ENCODE results near the gene SLC44A5. TPM values are rescaled to one million over a fixed set of nuclear protein-coding genes. Genes with fewer than 3 reads are reported as not detected.

Gene SLC44A5
- total RNA-seq, 2 donors from 2014 or later = 1.2 to 2.0 TPM

DNA sequence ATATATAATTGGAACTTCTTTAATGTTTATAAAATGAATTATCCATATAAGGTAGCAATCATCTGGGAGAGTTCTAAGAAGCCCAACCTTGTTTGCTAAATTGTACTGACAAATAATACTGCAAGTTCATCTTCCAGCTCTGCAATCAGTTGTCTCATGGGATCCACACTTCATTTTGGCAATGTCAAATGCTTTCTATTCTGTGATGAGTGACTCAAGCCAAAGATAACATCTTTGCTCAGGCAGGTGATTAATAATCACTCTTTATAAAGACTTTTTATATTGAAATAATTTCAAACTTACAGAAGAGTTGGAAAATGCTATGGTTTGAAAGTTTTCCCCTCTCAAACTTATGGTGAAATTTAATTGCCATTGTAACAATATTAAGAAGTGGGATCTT is 67.2 kb downstream of the SLC44A5 start:
- TF ChIP-seq, protein P1, sequence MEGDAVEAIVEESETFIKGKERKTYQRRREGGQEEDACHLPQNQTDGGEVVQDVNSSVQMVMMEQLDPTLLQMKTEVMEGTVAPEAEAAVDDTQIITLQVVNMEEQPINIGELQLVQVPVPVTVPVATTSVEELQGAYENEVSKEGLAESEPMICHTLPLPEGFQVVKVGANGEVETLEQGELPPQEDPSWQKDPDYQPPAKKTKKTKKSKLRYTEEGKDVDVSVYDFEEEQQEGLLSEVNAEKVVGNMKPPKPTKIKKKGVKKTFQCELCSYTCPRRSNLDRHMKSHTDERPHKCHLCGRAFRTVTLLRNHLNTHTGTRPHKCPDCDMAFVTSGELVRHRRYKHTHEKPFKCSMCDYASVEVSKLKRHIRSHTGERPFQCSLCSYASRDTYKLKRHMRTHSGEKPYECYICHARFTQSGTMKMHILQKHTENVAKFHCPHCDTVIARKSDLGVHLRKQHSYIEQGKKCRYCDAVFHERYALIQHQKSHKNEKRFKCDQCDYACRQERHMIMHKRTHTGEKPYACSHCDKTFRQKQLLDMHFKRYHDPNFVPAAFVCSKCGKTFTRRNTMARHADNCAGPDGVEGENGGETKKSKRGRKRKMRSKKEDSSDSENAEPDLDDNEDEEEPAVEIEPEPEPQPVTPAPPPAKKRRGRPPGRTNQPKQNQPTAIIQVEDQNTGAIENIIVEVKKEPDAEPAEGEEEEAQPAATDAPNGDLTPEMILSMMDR (IDR thresholded peaks at IDR 0.05) = no peak
- Histone ChIP-seq H3K36me3 (no peaks in the 10 kb centered on the region), H3K4me3 (no peak overlapping the region), H3K4me1 (no peaks in the 10 kb centered on the region), H3K27me3 (no peaks in the 10 kb centered on the region), H3K27ac (no peak overlapping the region), H3K9me3 (no peaks in the 10 kb centered on the region)
- no peak for DNase-seq (ENCODE audit: low spot score)

DNA sequence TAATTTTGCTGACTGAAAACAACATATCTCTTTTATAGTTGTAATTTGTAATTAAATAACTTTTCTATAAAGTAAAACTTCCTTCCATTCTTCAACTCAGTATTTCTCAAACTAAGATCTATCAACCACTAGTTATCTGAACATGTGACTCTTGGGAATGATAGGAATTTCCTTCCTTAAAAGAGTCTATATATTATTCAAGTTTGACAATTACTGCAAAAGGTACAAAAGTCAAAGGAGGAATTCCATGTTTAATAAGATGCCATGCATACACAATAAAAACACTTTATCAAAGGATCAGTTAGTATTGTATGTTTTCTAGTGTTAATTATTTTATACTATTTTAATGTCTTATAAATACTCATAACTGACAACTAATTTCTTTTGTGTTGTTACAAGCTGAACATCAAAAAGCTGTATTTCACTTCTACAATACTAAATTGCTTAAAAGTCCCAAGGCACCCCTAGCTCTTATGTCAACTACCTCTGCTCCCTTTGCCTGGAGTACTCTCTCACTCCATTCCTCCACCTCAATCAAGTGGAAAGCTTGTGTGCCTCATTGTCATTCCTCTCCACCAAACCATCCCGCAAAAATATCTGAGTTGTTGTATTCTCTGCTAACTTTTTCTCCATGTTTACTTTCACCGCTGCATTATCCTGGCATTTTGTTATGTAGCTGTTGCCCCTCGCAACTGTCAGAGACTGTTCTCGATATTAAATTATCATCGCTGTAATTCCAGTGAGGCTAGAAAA is 67.9 kb downstream of the SLC44A5 start:
- Histone ChIP-seq H3K36me3 (no peaks in the 10 kb centered on the region), H3K4me1 (no peaks in the 10 kb centered on the region), H3K27me3 (no peaks in the 10 kb centered on the region), H3K9me3 (no peaks in the 10 kb centered on the region), H3K27ac (no peak overlapping the region), H3K4me3 (no peak overlapping the region)
- TF ChIP-seq, protein P1 (IDR thresholded peaks at IDR 0.05) = no peak
- no peak for DNase-seq (ENCODE audit: low spot score)

DNA sequence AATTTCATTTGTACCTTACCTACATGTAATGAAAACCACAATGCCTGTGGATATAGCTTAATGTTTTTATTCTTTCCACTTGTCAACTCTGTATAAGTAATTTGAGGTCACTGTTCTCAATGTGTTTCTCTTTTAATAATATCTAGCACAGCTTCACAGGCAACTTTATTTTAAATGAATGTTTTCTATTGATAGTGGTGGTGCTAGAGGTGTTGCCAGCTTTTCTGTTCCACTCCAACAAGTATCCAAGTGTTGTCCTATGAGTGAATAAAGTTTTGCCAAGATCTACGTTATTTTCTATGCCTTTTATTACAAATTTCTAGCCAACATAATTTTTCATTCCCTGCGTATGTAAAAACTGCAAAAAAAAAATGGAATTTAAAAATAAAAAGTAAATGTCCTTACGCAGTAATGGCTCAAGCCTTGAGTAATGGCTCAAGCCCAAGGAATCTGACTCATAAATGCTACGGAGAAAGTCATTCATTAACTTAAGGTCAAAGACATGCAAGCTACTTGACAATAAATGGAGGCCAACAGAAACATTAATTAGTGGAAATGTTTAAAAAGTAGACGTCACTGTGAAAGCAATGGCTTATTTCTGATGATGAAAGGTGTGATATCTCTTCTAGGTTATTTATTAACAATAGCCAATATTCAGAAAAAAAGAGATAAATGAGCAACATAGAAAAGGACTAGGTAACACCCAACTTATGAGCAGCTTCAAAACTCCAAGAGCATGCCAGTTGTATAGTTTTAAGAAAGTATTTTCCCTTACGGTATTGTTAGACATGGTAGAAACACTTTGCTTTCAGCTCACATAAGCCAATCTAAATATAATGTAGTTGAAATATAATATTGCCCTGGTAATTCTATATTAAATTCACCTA is 71.4 kb downstream of the SLC44A5 start:
- Histone ChIP-seq H3K27me3 (no peaks in the 10 kb centered on the region), H3K9me3 (no peaks in the 10 kb centered on the region), H3K4me1 (no peaks in the 10 kb centered on the region), H3K27ac (no peak overlapping the region), H3K4me3 (no peak overlapping the region), H3K36me3 (no peaks in the 10 kb centered on the region)
- DNase-seq (ENCODE audit: low spot score) = no peak
- TF ChIP-seq, protein P1 (IDR thresholded peaks at IDR 0.05) = no peak

DNA sequence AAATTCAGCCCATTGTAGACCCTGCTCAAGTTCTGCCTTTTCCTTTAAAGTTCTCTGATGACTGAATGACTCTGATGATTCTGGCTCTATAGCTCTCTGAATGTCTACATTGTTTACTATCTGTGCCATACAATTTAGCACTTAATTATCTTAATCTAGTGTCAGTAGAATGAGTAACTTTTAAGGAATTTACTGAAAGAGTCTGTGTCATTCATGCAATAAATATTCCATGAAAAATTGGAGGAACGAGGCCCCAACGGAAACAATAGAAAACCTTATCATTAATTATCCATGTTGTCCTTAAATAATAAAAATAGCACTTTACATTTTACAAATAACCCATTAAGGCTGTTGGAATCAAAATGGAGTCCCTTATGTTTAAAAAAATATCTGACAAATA is 77.8 kb downstream of the SLC44A5 start:
- TF ChIP-seq, protein P1 (IDR thresholded peaks at IDR 0.05) = no peak
- Histone ChIP-seq H3K36me3 (no peaks in the 10 kb centered on the region), H3K9me3 (no peaks in the 10 kb centered on the region), H3K27ac (no peak overlapping the region), H3K4me3 (no peak overlapping the region), H3K27me3 (no peaks in the 10 kb centered on the region), H3K4me1 (no peaks in the 10 kb centered on the region)
- DNase-seq (ENCODE audit: low spot score) = no peak

DNA sequence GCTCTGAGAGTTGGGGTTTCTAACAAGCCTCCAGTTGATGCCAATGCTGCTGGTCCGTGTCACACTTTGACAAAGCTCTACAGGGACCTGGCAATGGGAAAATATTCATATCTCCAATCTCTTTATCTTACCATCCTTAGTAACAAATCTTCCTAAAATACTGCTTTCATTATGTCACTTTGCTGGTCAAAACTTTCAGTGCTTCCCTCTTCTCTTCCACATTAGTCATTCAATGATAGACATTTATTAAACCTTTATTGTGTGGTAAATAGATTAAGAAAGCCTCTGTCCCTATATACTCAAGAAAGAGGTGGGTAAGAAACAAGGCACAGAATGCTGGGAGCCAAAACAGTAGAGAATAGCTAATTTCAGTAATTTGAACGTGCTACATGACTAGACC is 79.3 kb downstream of the SLC44A5 start:
- Histone ChIP-seq H3K4me1 (no peaks in the 10 kb centered on the region), H3K36me3 (no peaks in the 10 kb centered on the region), H3K9me3 (no peaks in the 10 kb centered on the region), H3K27me3 (no peaks in the 10 kb centered on the region), H3K27ac (no peak overlapping the region), H3K4me3 (no peak overlapping the region)
- TF ChIP-seq, protein P1 (IDR thresholded peaks at IDR 0.05) = no peak
- no peak for DNase-seq (ENCODE audit: low spot score)

Data from right atrium auricular region (tissue), 2 donors.